DOHH2 (cell line): Measurements from ENCODE around the gene SPTBN1.

ENCODE experiments used
- H3F3A ChIP-seq: fragments of 200-600 bp; sonication (generic), shearing (Covaris generic); 2 replicates; pipeline ENCODE4 v1.6.0; 2016; ENCODE audit warnings: antibody characterized with exemption, mild to moderate bottlenecking; ENCODE audit not compliant: control insufficient read depth, insufficient read depth
- H3K27ac ChIP-seq: fragments of 200-600 bp; sonication (generic); 2 replicates; pipeline ENCODE4 v1.5.1; 2014; ENCODE audit warnings: low read depth, mild to moderate bottlenecking, low read length, moderate library complexity
- H3K27me3 ChIP-seq: fragments of 200-600 bp; sonication (generic); 2 replicates; pipeline ENCODE4 v1.6.1; 2014; ENCODE audit warnings: mild to moderate bottlenecking, low read length, mixed read lengths; ENCODE audit not compliant: control insufficient read depth
- H3K36me3 ChIP-seq: fragments of 200-600 bp; sonication (generic); 2 replicates; pipeline ENCODE4 v1.6.1; 2014; ENCODE audit warnings: mild to moderate bottlenecking, low read length, moderate library complexity, mixed read lengths; ENCODE audit not compliant: control insufficient read depth
- H3K4me1 ChIP-seq: fragments of 200-600 bp; sonication (generic); 2 replicates; pipeline ENCODE4 v1.6.1; 2014; ENCODE audit warnings: mild to moderate bottlenecking, low read length, mixed read lengths; ENCODE audit not compliant: control insufficient read depth
- H3K4me2 ChIP-seq: fragments of 200-600 bp; sonication (generic); 2 replicates; pipeline ENCODE4 v1.6.0; 2014; ENCODE audit warnings: mild to moderate bottlenecking, low read length, moderate library complexity
- H3K4me3 ChIP-seq: fragments of 200-600 bp; sonication (generic); 2 replicates; pipeline ENCODE4 v1.5.1; 2014; ENCODE audit warnings: mild to moderate bottlenecking, low read length, mixed read lengths
- H3K79me2 ChIP-seq: fragments of 200-600 bp; sonication (generic); 2 replicates; pipeline ENCODE4 v1.6.1; 2014; ENCODE audit warnings: mild to moderate bottlenecking, low read length, mixed read lengths; ENCODE audit not compliant: control insufficient read depth
- H3K9me2 ChIP-seq: fragments of 200-600 bp; sonication (generic); replicated peaks from 2 replicates; pipeline ENCODE4 v1.6.1; 2014; ENCODE audit warnings: mild to moderate bottlenecking, low read length, mixed read lengths; ENCODE audit not compliant: control insufficient read depth
- H3K9me3 ChIP-seq: fragments of 200-600 bp; sonication (generic); 2 replicates; pipeline ENCODE4 v1.6.1; 2014; ENCODE audit warnings: antibody characterized with exemption, low read length, mixed read lengths; ENCODE audit not compliant: control insufficient read depth, insufficient read depth
- H4K20me1 ChIP-seq: fragments of 200-600 bp; sonication (generic); 2 replicates; pipeline ENCODE4 v1.6.0; 2014; ENCODE audit warnings: low read depth, mild to moderate bottlenecking, antibody characterized with exemption, low read length, moderate library complexity; ENCODE audit not compliant: control insufficient read depth, insufficient read depth
- CTCF ChIP-seq: fragments of 200-600 bp; sonication (generic); IDR thresholded peaks from one replicate; pipeline ENCODE4 v1.5.1; 2014; ENCODE audit warnings: antibody characterized with exemption, mild to moderate bottlenecking, low read depth, low read length; ENCODE audit not compliant: poor library complexity, severe bottlenecking
- EZH2phosphoT487 ChIP-seq: fragments of 200-600 bp; sonication (generic); IDR thresholded peaks from 2 replicates; pipeline ENCODE4 v1.6.1; 2017; ENCODE audit warnings: borderline replicate concordance, mild to moderate bottlenecking, antibody characterized with exemption, low read length, moderate library complexity, mixed read lengths

The SPTBN1 gene

DNA sequence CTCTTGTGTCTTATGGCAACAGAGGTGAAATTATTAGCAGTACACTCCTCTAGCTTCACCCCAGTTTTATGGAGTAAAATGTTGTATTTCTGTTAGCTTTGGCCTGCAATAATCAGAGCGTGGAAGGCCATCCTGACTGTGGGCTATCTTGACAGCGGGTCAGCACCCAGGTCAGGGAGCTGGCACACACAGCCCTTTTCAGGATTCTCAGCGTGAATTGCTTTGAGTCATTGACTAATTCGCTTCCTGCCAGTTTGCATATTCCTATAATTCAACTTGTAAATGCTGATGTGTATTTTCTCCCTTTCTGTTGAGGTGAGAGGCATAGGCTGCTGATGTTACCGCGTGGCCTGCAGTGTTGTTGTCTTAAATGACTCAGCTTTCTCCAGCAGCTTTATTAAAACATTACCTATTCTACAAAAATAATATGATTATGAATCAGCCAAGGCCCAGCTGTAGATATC lies 157.7 kb downstream of the SPTBN1 start:
- Histone ChIP-seq H3K9me2 (no peaks in the 10 kb centered on the region), H3K79me2 (no peaks in the 10 kb centered on the region), H3K4me1 (peaks cover 4% of the 10 kb centered on the region), H3K27me3 (no peaks in the 10 kb centered on the region), H3K4me2 (no peak overlapping the region), H3K4me3 (no peak overlapping the region), H3K27ac (no peak overlapping the region), H4K20me1 (no peaks in the 10 kb centered on the region), H3F3A (no peaks in the 10 kb centered on the region), H3K36me3 (no peaks in the 10 kb centered on the region), H3K9me3 (no peaks in the 10 kb centered on the region)
- TF ChIP-seq CTCF (no peak), EZH2phosphoT487 (no peak)

- no peak for TF ChIP-seq CTCF
- TF ChIP-seq EZH2phosphoT487, result no peak
- Histone ChIP-seq H3K36me3 (no peaks in the 10 kb centered on the region), H3K4me3 (no peak overlapping the region), H3K27ac (no peak overlapping the region), H3F3A (no peaks in the 10 kb centered on the region), H3K4me1 (peaks cover 11% of the 10 kb centered on the region), H3K9me3 (no peaks in the 10 kb centered on the region), H4K20me1 (no peaks in the 10 kb centered on the region), H3K4me2 (no peak overlapping the region), H3K9me2 (no peaks in the 10 kb centered on the region), H3K27me3 (no peaks in the 10 kb centered on the region), H3K79me2 (no peaks in the 10 kb centered on the region)
Observed at GRCh38 chr2:54614819-54615218, 158.7 kb downstream of the SPTBN1 start.

DNA sequence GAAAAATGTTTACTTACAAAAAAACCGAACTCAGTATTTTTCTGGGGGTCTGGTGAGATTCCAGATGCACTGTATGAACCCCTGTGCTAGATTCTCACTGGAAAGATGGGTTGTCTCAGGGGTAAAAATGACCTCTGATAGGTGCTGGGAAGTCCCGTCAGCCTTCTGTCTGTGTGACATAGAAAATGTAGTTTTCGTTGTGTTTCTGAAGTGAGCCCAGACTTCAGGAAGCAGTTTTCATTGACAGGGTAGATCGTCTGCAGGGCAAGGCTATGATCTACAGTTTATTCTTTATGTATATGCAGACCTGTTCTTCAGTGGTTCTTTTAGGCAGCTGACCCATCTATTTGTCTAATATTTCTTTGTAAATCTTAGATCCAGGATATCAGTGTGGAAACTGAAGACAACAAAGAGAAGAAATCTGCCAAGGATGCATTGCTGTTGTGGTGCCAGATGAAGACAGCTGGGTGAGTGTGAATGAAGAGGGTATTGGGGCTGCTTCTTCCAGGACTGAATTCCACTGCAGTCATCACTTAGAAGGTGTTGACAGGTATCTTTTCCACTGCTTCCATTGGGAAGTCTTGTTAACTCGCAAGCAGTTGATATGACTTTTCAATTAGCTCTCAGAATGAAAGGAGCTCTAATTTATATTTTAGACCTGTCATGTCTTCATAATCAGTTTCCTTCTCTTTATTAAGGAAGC lies 159.9 kb downstream of the SPTBN1 start:
- Histone ChIP-seq H3K9me2 (no peaks in the 10 kb centered on the region), H4K20me1 (no peaks in the 10 kb centered on the region)

More for the DNA sequence above, 159.9 kb downstream of the SPTBN1 start:
- no peaks in the 10 kb centered on the region for H3K9me3 ChIP-seq
- no peaks in the 10 kb centered on the region for H3F3A ChIP-seq
- H3K4me2 ChIP-seq, result no peak overlapping the region
- no peaks in the 10 kb centered on the region for H3K79me2 ChIP-seq
- peaks cover 11% of the 10 kb centered on the region for H3K4me1 ChIP-seq
- H3K27me3 ChIP-seq, result no peaks in the 10 kb centered on the region
- H3K4me3 ChIP-seq, result no peak overlapping the region
- H3K27ac ChIP-seq, result no peak overlapping the region
- TF ChIP-seq EZH2phosphoT487 (no peak), CTCF (no peak)
- no peaks in the 10 kb centered on the region for H3K36me3 ChIP-seq
